HepG2 (cell line): ENCODE results near the gene C1orf50. TPM values are rescaled to one million over a fixed set of nuclear protein-coding genes. Genes with fewer than 3 reads are reported as not detected.

Source experiments
- FOXA3 ChIP-seq: IDR thresholded peaks from 2 replicates; pipeline ENCODE4 v1.6.1; 2016; ENCODE audit warnings: missing genetic modification reagents, missing compliant biosample characterization
- FOXM1 ChIP-seq: sonication (generic); formaldehyde crosslinking; IDR thresholded peaks from 2 replicates; pipeline ENCODE4 v1.5.0; 2020; ENCODE audit warnings: missing genetic modification reagents
- HES4 ChIP-seq: sonication (generic); formaldehyde crosslinking; IDR thresholded peaks from 2 replicates; pipeline ENCODE4 v1.9.0; 2021; ENCODE audit warnings: mild to moderate bottlenecking, missing genetic modification reagents, borderline replicate concordance
- HHEX ChIP-seq: IDR thresholded peaks from 2 replicates; pipeline ENCODE4 v1.6.1; 2016; ENCODE audit warnings: control low read depth
- HNF1A ChIP-seq, 2 experiments: sonication (generic) in 1 of 2; formaldehyde crosslinking in 1 of 2; IDR thresholded peaks; 2 replicates each; pipeline versions ENCODE4 v1.4.0 to v1.6.1; 2016 to 2020; ENCODE audit warnings: borderline replicate concordance in 1 of 2, low read depth in 1 of 2, mild to moderate bottlenecking in 1 of 2, missing genetic modification reagents in 1 of 2
- KLF11 ChIP-seq: IDR thresholded peaks from 2 replicates; pipeline ENCODE4 v1.6.1; 2016; ENCODE audit warnings: missing compliant biosample characterization
- MTERF4 ChIP-seq: sonication (generic); formaldehyde crosslinking; IDR thresholded peaks from 2 replicates; pipeline ENCODE4 v1.8.0; 2023; ENCODE audit warnings: mild to moderate bottlenecking, missing genetic modification reagents
- POLR2AphosphoS2 ChIP-seq: IDR thresholded peaks from 2 replicates; pipeline ENCODE4 v1.6.1; 2011; ENCODE audit warnings: low read depth, low read length, improper control_type of control experiment
- SCMH1 ChIP-seq: sonication (generic); formaldehyde crosslinking; IDR thresholded peaks from 2 replicates; pipeline ENCODE4 v1.9.0; 2021; ENCODE audit warnings: missing genetic modification reagents, mild to moderate bottlenecking, borderline replicate concordance
- SIX1 ChIP-seq: sonication (generic); formaldehyde crosslinking; IDR thresholded peaks from 2 replicates; pipeline ENCODE4 v1.4.0; 2020; ENCODE audit warnings: missing genetic modification reagents, borderline replicate concordance
- SOX6 ChIP-seq, 2 experiments: fragments of 450-650 bp in 1 of 2; sonication (generic) in 1 of 2; formaldehyde crosslinking in 1 of 2; IDR thresholded peaks; 2 replicates each; pipeline versions ENCODE4 v1.4.0 to v1.6.1; 2017 to 2020; ENCODE audit warnings: antibody characterized with exemption in 1 of 2, mild to moderate bottlenecking in 1 of 2, missing genetic modification reagents in 1 of 2
- ZHX1 ChIP-seq: sonication (generic); formaldehyde crosslinking; IDR thresholded peaks from 2 replicates; pipeline ENCODE4 v1.8.1; 2022; ENCODE audit warnings: low read depth, mild to moderate bottlenecking, missing genetic modification reagents
- ZNF350 ChIP-seq: sonication (generic); formaldehyde crosslinking; IDR thresholded peaks from 2 replicates; pipeline ENCODE4 v1.4.0; 2020; ENCODE audit warnings: mild to moderate bottlenecking, low read depth, missing genetic modification reagents, borderline replicate concordance
- ZNF496 ChIP-seq: sonication (generic); formaldehyde crosslinking; IDR thresholded peaks from 2 replicates; pipeline ENCODE4 v1.8.1; 2023; ENCODE audit warnings: mild to moderate bottlenecking, moderate library complexity, missing genetic modification reagents; ENCODE audit not compliant: insufficient replicate concordance
- ZNF543 ChIP-seq: sonication (generic); formaldehyde crosslinking; IDR thresholded peaks from 2 replicates; pipeline ENCODE4 v1.4.0; 2020; ENCODE audit warnings: mild to moderate bottlenecking, missing genetic modification reagents
- ZNF563 ChIP-seq: sonication (generic); formaldehyde crosslinking; IDR thresholded peaks from 2 replicates; pipeline ENCODE4 v1.8.0; 2022; ENCODE audit warnings: mild to moderate bottlenecking, moderate library complexity, missing genetic modification reagents
- ZNF687 ChIP-seq: sonication (generic); formaldehyde crosslinking; IDR thresholded peaks from 2 replicates; pipeline ENCODE4 v1.5.1; 2020; ENCODE audit warnings: mild to moderate bottlenecking, missing genetic modification reagents, moderate library complexity
- ZNF724P ChIP-seq: sonication (generic); formaldehyde crosslinking; IDR thresholded peaks from 2 replicates; pipeline ENCODE4 v1.8.0; 2022; ENCODE audit warnings: missing genetic modification reagents, borderline replicate concordance
- polyA plus RNA-seq, 8 experiments: library from polyadenylated mRNA; depleted of rRNA in 3 of 8; stranded (reverse) in 7 of 8; unstranded in 1 of 8; fragments of >200 nt; fragmentation: Illumina TruSeq in 4 of 8; extraction: Trizol in 4 of 8; gene quantifications; 2 replicates each; pipeline versions ENCODE4 v1.2.1 to v1.2.3, GENCODE V29; 2011 to 2016; ENCODE audit warnings: low read depth in 4 of 8, missing spikeins in 1 of 8, mixed read lengths in 1 of 8; ENCODE audit not compliant: insufficient read depth in 1 of 8
- total RNA-seq, 5 experiments: library from RNA; depleted of rRNA; stranded (reverse); fragments of >200 nt; fragmentation: Illumina TruSeq; extraction: Trizol; gene quantifications; 2 replicates each; pipeline ENCODE4 v1.2.3, GENCODE V29; 2016; ENCODE audit warnings: low read depth in 1 of 5

C1orf50 gene
- total and polyA plus RNA-seq, 2 of the 13 experiments (the other 11 are each of a cell fraction or from before 2014, with no cell fraction given) = 4.3 to 4.8 TPM

- TF ChIP-seq HNF1A (IDR thresholded peaks at IDR 0.05; ENCODE audit: low read depth) (peak; percentile 88), HNF1A (CRISPR knock-in tag; IDR thresholded peaks at IDR 0.05; ENCODE audit: borderline replicate concordance) (peak; percentile 83), SOX6 (IDR thresholded peaks at IDR 0.05) (no peak), SOX6 (CRISPR knock-in tag; IDR thresholded peaks at IDR 0.05) (no peak), ZHX1 (CRISPR knock-in tag) (no peak), ZNF724P (CRISPR knock-in tag) (no peak), KLF11 (no peak), ZNF563 (CRISPR knock-in tag) (no peak), POLR2AphosphoS2 (no peak), MTERF4 (no peak), HES4 (CRISPR knock-in tag) (no peak), SIX1 (CRISPR knock-in tag) (no peak), ZNF496 (CRISPR knock-in tag) (no peak), HHEX (CRISPR knock-in tag) (no peak), ZNF687 (CRISPR knock-in tag) (no peak), FOXM1 (CRISPR knock-in tag) (no peak), ZNF350 (CRISPR knock-in tag) (no peak), ZNF543 (CRISPR knock-in tag) (no peak), SCMH1 (CRISPR knock-in tag) (no peak), FOXA3 (CRISPR knock-in tag) (0 out of 2 replicates have a peak, but pooled peaks have one; percentile 12)
Observed at GRCh38 chr1:42720868-42721267, 46.2 kb upstream of the C1orf50 start (continued).
